Endothelial cell of umbilical vein (primary cell): ENCODE data around the gene AKAP13. TPM values are rescaled to one million over a fixed set of nuclear protein-coding genes. Genes with fewer than 3 reads are reported as not detected.

ENCODE experiments used
- BruUV-seq: library from RNA; stranded (reverse); fragments of 400-500 nt; replicated peaks from 2 replicates; lab custom pipeline; 2021; lab: Mats Ljungman, UMichigan
- CTCF ChIA-PET: fragments of 300-600, 350-600 bp; sonication (Branson Sonifier 250); formaldehyde crosslinking; loops from one replicate; lab custom pipeline; 2021; ENCODE audit warnings: antibody characterized with exemption, inconsistent platforms; lab: Charles Lee
- POLR2A ChIA-PET: fragments of 300-600, 350-600 bp; sonication (Branson Sonifier 250); formaldehyde crosslinking; loops from one replicate; lab custom pipeline; 2021; ENCODE audit warnings: antibody characterized with exemption, inconsistent platforms; lab: Charles Lee
- DNase-seq: peaks from one replicate; pipeline ENCODE4 v3.0.0-alpha.2; 2011; ENCODE audit warnings: low read depth, low spot score
- FAIRE-seq: peaks from 2 replicates; lab custom pipeline; 2011; peaks lifted over from hg19 to GRCh38; lab: Jason Lieb, UNC
- H2AFZ ChIP-seq: 2 replicates; pipeline ENCODE4 v1.6.0; 2012; ENCODE audit warnings: low read depth, low read length, control low read depth, inconsistent platforms
- H3K27ac ChIP-seq: 2 replicates; pipeline ENCODE4 v1.5.1; 2011; ENCODE audit warnings: low read depth, mild to moderate bottlenecking, control low read depth, low read length, moderate library complexity; ENCODE audit not compliant: insufficient read depth
- H3K27me3 ChIP-seq, 2 experiments: 2 replicates each; pipeline versions ENCODE4 v1.6.0 to v1.6.1; 2011; ENCODE audit warnings: low read length in 2 of 2, mixed read lengths in 1 of 2; ENCODE audit not compliant: control insufficient read depth in 2 of 2, insufficient read depth in 2 of 2
- H3K36me3 ChIP-seq, 2 experiments: 2 replicates in 1 of 2; 3 replicates in 1 of 2; pipeline ENCODE4 v1.5.1; 2011; ENCODE audit warnings: low read length in 2 of 2, mild to moderate bottlenecking in 1 of 2, moderate library complexity in 1 of 2; ENCODE audit not compliant: control insufficient read depth in 2 of 2, insufficient read depth in 2 of 2; ENCODE audit errors: extremely low read depth in 1 of 2
- H3K4me1 ChIP-seq: 3 replicates; pipeline ENCODE4 v1.5.1; 2011; ENCODE audit warnings: mild to moderate bottlenecking, low read length; ENCODE audit not compliant: control insufficient read depth, insufficient read depth; ENCODE audit errors: extremely low read depth
- H3K4me2 ChIP-seq: 2 replicates; pipeline ENCODE4 v1.6.1; 2011; ENCODE audit warnings: low read length, control low read depth, mixed read lengths; ENCODE audit not compliant: insufficient read depth
- H3K4me3 ChIP-seq, 3 experiments: fragments of 200-600 bp in 1 of 3; sonication (generic), shearing (Covaris generic) in 1 of 3; replicated peaks in 1 of 3; 2 replicates each; pipeline ENCODE4 v1.5.1; 2011 to 2016; ENCODE audit warnings: control low read depth in 3 of 3, low read length in 3 of 3, mild to moderate bottlenecking in 2 of 3, inconsistent platforms in 1 of 3, low read depth in 1 of 3, moderate library complexity in 1 of 3; ENCODE audit not compliant: insufficient read depth in 1 of 3
- H3K79me2 ChIP-seq: 2 replicates; pipeline ENCODE4 v1.6.0; 2012; ENCODE audit warnings: low read length, inconsistent platforms; ENCODE audit not compliant: control insufficient read depth, insufficient read depth
- H3K9ac ChIP-seq: replicated peaks from 2 replicates; pipeline ENCODE3; 2011; ENCODE audit warnings: low read length, control low read depth; ENCODE audit not compliant: insufficient read depth; ENCODE audit errors: extremely low read depth
- H3K9me1 ChIP-seq: replicated peaks from 3 replicates; pipeline ENCODE4 v1.6.0; 2011; ENCODE audit warnings: mild to moderate bottlenecking, low read length; ENCODE audit not compliant: control insufficient read depth, insufficient read depth; ENCODE audit errors: extremely low read depth
- H3K9me3 ChIP-seq: replicated peaks from 2 replicates; pipeline ENCODE4 v1.5.1; 2012; ENCODE audit warnings: low read length, inconsistent platforms; ENCODE audit not compliant: control insufficient read depth, insufficient read depth
- H4K20me1 ChIP-seq: replicated peaks from 2 replicates; pipeline ENCODE3; 2011; ENCODE audit warnings: mild to moderate bottlenecking, low read length; ENCODE audit not compliant: control insufficient read depth, insufficient read depth; ENCODE audit errors: extremely low read depth
- FOS ChIP-seq: IDR thresholded peaks from 2 replicates; pipeline ENCODE4 v1.6.1; 2011; ENCODE audit warnings: mild to moderate bottlenecking, low read length, moderate library complexity, borderline replicate concordance; ENCODE audit not compliant: insufficient read depth
- GATA2 ChIP-seq: IDR thresholded peaks from 2 replicates; pipeline ENCODE4 v1.7.0; 2011; ENCODE audit warnings: low read depth, mild to moderate bottlenecking, moderate library complexity, mixed read lengths, low read length; ENCODE audit not compliant: insufficient read length, insufficient read depth
- JUN ChIP-seq: IDR thresholded peaks from 2 replicates; pipeline ENCODE4 v1.6.1; 2011; ENCODE audit warnings: borderline replicate concordance, low read depth; ENCODE audit not compliant: insufficient read length, insufficient read depth
- MYC ChIP-seq: IDR thresholded peaks from one replicate; pipeline ENCODE4 v1.6.1; 2011; ENCODE audit warnings: mild to moderate bottlenecking, low read depth, low read length
- POLR2A ChIP-seq: IDR thresholded peaks from 2 replicates; pipeline ENCODE4 v1.6.1; 2012; ENCODE audit warnings: low read depth, mild to moderate bottlenecking, control low read depth, low read length
- POLR2AphosphoS5 ChIP-seq: IDR thresholded peaks from 2 replicates; pipeline ENCODE4 v1.6.1; 2012; ENCODE audit warnings: low read depth, mild to moderate bottlenecking, control low read depth, low read length, moderate library complexity; ENCODE audit not compliant: insufficient read depth
- dilution Hi-C: fragments of 300-500 bp; cut with MboI; formaldehyde crosslinking; loops from one replicate; pipeline ENCODE4 v1.15.0; 2019; ENCODE audit warnings: low sequenced_read_pairs; ENCODE audit not compliant: extremely low pct_ligation_motif_present
- intact Hi-C: fragments of 100-400 bp; cut with micrococcal nuclease; formaldehyde crosslinking; loops from one replicate; pipeline ENCODE4 v1.10.0; 2022
- polyA plus RNA-seq, 4 experiments: library from polyadenylated mRNA; depleted of rRNA in 3 of 4; stranded (reverse) in 3 of 4; unstranded in 1 of 4; fragments of >200 nt; gene quantifications; 2 replicates each; pipeline versions ENCODE4 v1.2.1 to v1.2.3, GENCODE V29; 2011 to 2012; ENCODE audit warnings: missing spikeins in 1 of 4
- total RNA-seq: library from RNA; stranded (reverse); gene quantifications from 2 replicates; pipeline ENCODE4 v1.2.3, GENCODE V29; 2021

AKAP13 gene
- total and polyA plus RNA-seq, 2 donors (not counting 3 experiments of a cell fraction or from before 2014, with no cell fraction given) = 22.8 to 87.8 TPM

- Histone ChIP-seq H3K4me2 (no peak overlapping the region), H3K9me3 (no peaks in the 10 kb centered on the region), H2AFZ (no peak overlapping the region), H3K27ac (no peak overlapping the region), H3K4me3 (no peak overlapping the region), H3K4me1 (peaks cover 12% of the 10 kb centered on the region), H4K20me1 (no peaks in the 10 kb centered on the region), H3K36me3 (no peaks in the 10 kb centered on the region), H3K79me2 (no peaks in the 10 kb centered on the region), H3K27me3 (no peaks in the 10 kb centered on the region), H3K9ac (no peak overlapping the region), H3K9me1 (no peaks in the 10 kb centered on the region)
- dilution Hi-C loops = no loop called here
- no TSS peak for BruUV-seq
- CTCF ChIA-PET = no interaction called here
- POLR2A ChIA-PET = no interaction called here
- intact Hi-C loops = no loop called here
- DNase-seq (no peak), FAIRE-seq (no peak)
- TF ChIP-seq POLR2A = no peak
- TF ChIP-seq GATA2 = no peak
- TF ChIP-seq POLR2AphosphoS5 = no peak
- no peak for TF ChIP-seq JUN
- TF ChIP-seq MYC = no peak
Measured at GRCh38 chr15:85768595-85769168, 388.3 kb downstream of the AKAP13 start.

DNA sequence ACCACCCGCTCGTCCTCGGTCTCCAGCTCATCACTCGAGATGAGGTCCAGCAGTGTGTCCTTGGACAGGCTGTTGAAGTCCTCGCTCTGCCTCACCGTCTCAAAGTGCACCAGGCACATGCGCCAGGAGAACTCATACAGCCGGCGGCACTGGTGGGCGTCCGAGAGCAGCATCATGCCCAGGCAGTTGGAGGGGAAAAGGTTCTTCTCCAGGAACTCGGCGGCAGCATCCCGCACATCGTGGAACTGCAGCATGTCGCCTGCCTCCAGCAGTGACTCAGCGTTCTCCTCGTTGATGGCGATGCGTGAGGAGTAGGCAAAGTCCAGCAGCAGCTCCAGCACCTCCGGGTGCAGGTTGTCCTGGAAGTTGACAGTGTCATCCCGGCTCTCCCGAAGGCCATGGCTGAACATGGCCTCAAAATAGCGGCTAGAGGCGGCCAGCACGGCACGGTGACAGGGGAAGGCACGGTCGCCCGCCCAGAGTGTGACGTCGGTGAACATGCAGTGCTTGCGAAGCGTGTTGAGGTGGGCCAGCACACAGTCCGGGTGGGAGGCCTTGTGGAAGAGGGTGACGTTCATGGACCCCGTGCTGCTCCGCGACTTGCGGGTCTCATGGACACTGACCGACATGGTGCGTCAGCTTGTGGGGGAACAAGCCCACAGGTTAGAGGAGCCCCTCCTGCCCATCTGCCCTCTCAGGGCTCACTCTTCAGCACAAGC is 388.9 kb downstream of the AKAP13 start:
- Histone ChIP-seq H3K9me3 (no peaks in the 10 kb centered on the region), H3K27ac (no peak overlapping the region), H2AFZ (no peak overlapping the region), H3K4me1 (peaks cover 12% of the 10 kb centered on the region), H3K9me1 (no peaks in the 10 kb centered on the region), H4K20me1 (no peaks in the 10 kb centered on the region), H3K4me2 (no peak overlapping the region), H3K27me3 (no peaks in the 10 kb centered on the region), H3K9ac (no peak overlapping the region), H3K79me2 (no peaks in the 10 kb centered on the region), H3K4me3 (no peak overlapping the region), H3K36me3 (no peaks in the 10 kb centered on the region)
- FAIRE-seq (no peak), DNase-seq (no peak)
- TF ChIP-seq FOS = no peak
- no peak for TF ChIP-seq GATA2
- dilution Hi-C loops (no loop called here), intact Hi-C loops (no loop called here)
- POLR2A ChIA-PET = no interaction called here
- no TSS peak for BruUV-seq
- CTCF ChIA-PET = no interaction called here
